GM12873 (cell line): ENCODE data around the gene RRP8.
A peak's percentile ranks its signal among the peaks of the same experiment; 100 is the strongest.

ENCODE experiments used
- TF ChIP-seq, protein P1 (sequence below): IDR thresholded peaks from 2 replicates; pipeline ENCODE4 v1.5.1; 2012; ENCODE audit warnings: low read depth, mild to moderate bottlenecking, moderate library complexity, low read length, control low read depth; ENCODE audit not compliant: insufficient read depth; ENCODE audit errors: missing control alignments

RRP8 gene

GRCh38 chr11:6603287-6604080 is at the start of gene RRP8, which contains the start of gene ILK:
Gene RRP8, minus strand, starts transcription at chr11:6603616. Its CDS starts 114 bp downstream, at chr11:6603502.
Gene ILK, plus strand, starts transcription at chr11:6603774. Its CDS starts 498 bp downstream, at chr11:6604272.
- TF ChIP-seq, protein P1, sequence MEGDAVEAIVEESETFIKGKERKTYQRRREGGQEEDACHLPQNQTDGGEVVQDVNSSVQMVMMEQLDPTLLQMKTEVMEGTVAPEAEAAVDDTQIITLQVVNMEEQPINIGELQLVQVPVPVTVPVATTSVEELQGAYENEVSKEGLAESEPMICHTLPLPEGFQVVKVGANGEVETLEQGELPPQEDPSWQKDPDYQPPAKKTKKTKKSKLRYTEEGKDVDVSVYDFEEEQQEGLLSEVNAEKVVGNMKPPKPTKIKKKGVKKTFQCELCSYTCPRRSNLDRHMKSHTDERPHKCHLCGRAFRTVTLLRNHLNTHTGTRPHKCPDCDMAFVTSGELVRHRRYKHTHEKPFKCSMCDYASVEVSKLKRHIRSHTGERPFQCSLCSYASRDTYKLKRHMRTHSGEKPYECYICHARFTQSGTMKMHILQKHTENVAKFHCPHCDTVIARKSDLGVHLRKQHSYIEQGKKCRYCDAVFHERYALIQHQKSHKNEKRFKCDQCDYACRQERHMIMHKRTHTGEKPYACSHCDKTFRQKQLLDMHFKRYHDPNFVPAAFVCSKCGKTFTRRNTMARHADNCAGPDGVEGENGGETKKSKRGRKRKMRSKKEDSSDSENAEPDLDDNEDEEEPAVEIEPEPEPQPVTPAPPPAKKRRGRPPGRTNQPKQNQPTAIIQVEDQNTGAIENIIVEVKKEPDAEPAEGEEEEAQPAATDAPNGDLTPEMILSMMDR = peak; percentile 6

DNA sequence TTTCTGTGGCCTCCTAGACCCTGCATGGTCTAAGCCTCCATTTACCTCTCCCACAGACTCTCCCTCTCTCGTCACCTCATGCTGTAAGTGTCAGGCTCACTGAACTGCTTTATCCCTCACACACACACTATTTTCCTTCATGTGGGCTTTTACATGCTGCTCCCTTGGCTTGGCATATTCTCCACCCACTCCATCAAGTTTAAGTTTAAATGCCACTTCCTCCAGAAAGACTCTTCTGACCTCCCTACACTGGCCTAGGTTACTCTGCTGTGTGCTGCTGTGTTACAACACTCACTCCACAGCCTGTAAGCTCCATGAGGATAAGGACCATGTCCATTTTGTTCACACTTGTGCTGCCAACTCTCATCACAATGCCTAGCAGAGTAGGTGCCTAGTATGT is 49.7 kb upstream of the RRP8 start:
- TF ChIP-seq, protein P1 = no peak

GRCh38 chr11:6652182-6652581 is 48.8 kb upstream of the RRP8 start:
- TF ChIP-seq, protein P1 = no peak

DNA sequence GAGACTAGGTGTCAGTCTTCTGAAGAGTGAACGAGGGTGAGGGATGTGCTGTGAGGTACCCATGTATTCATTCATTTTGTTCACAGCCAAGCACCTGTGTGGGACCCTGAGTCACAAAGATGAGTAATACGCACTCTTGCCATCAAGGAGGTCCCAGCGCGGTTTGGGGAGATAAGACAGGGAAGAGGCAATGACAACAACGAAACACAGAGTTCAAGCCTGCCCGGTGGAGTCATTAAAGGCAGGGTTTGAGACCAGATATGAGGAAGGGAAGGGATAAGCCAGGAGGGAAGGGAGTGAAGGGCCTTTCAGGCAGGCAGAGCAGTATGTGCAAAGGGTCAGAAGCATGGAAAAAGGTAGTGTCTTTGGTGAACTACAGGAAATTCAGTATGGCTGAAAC is 47.6 kb upstream of the RRP8 start:
- TF ChIP-seq, protein P1 = no peak

- TF ChIP-seq, protein P1 = no peak
These were observed 46.7 kb upstream of the RRP8 start for GRCh38 chr11:6650104-6650503.

DNA sequence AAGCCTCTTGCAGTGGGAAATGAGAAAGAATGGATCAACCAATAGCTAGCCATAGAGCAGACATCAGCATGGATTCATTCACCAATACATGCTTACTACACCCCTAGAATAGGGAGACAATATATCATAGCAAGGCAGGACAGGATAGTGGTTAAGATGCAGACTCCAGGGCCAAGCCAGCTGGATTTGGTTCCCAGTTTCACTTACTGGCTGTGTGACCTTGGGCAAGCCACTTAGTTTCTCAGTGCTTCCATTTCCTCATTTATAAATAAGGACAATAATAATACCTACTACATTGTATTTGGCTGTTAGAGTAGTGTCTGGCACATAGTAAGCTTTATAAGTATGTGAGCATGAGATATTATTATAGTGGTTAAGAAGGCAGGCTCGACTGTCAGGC is 45.1 kb upstream of the RRP8 start:
- TF ChIP-seq, protein P1 = no peak

- TF ChIP-seq, protein P1 = no peak
These were observed 44.4 kb upstream of the RRP8 start for GRCh38 chr11:6647836-6648235.
